Transverse colon (tissue), 4 donors: ENCODE data around the gene GRAMD2B.

ENCODE experiments used
- CTCF ChIP-seq, 5 experiments: fragments of 200-600 bp in 3 of 5; fragments of 450-650 bp in 2 of 5; sonication (generic) in 3 of 5; IDR thresholded peaks; 1 replicate in 2 of 5; 2 replicates in 3 of 5; pipeline ENCODE4 v1.5.1; 2016 to 2017; ENCODE audit warnings: antibody characterized with exemption in 5 of 5, inconsistent platforms in 3 of 5, mild to moderate bottlenecking in 2 of 5, moderate library complexity in 1 of 5
- EP300 ChIP-seq: sonication (generic); formaldehyde crosslinking; IDR thresholded peaks from one replicate; pipeline ENCODE4 v1.6.1; 2017; ENCODE audit warnings: antibody characterized with exemption, low read depth
- POLR2A ChIP-seq: fragments of 450-650 bp; IDR thresholded peaks from one replicate; pipeline ENCODE4 v1.6.1; 2016; ENCODE audit warnings: antibody characterized with exemption, mild to moderate bottlenecking, moderate library complexity
- POLR2AphosphoS5 ChIP-seq, 3 donors: sonication (generic); formaldehyde crosslinking; IDR thresholded peaks; one replicate each; pipeline ENCODE4 v1.6.1; 2016; ENCODE audit warnings: antibody characterized with exemption in 3 of 3

- TF ChIP-seq POLR2A (no peak), CTCF (IDR thresholded peaks at IDR 0.05) (no peak), POLR2AphosphoS5 (IDR thresholded peaks at IDR 0.05) (no peak), EP300 (no peak)
Observed at GRCh38 chr5:126430631-126431030, 7.4 kb downstream of the GRAMD2B start.
